Nephron progenitor cell (in vitro differentiated cells): Measurements from ENCODE around the gene CREB3L2.

ENCODE experiments used
- DNase-seq: peaks from one replicate; pipeline ENCODE4 v3.0.0; 2021
- H3K27ac Mint-ChIP-seq: 2 replicates; pipeline ENCODE4 v1.8.0; 2021; ENCODE audit warnings: mild to moderate bottlenecking, moderate library complexity, mixed read lengths
- H3K27me3 Mint-ChIP-seq: 2 replicates; pipeline ENCODE4 v1.8.0; 2021; ENCODE audit warnings: mild to moderate bottlenecking, low read depth, mixed read lengths; ENCODE audit not compliant: poor library complexity
- H3K36me3 Mint-ChIP-seq: 2 replicates; pipeline ENCODE4 v1.8.0; 2021; ENCODE audit warnings: low read depth, mixed read lengths
- H3K4me1 Mint-ChIP-seq: 2 replicates; pipeline ENCODE4 v1.8.0; 2021; ENCODE audit warnings: mixed read lengths
- H3K4me3 Mint-ChIP-seq: 2 replicates; pipeline ENCODE4 v1.8.0; 2021; ENCODE audit warnings: mild to moderate bottlenecking, moderate library complexity, mixed read lengths
- H3K9me3 Mint-ChIP-seq: 2 replicates; pipeline ENCODE4 v1.8.0; 2021; ENCODE audit warnings: mild to moderate bottlenecking, moderate library complexity, mixed read lengths
- TF ChIP-seq, protein P1 (sequence below): fragments of 200-600 bp; sonication (generic); IDR thresholded peaks from 2 replicates; pipeline ENCODE4 v1.5.0; 2021; ENCODE audit warnings: antibody characterized with exemption

The CREB3L2 gene

DNA sequence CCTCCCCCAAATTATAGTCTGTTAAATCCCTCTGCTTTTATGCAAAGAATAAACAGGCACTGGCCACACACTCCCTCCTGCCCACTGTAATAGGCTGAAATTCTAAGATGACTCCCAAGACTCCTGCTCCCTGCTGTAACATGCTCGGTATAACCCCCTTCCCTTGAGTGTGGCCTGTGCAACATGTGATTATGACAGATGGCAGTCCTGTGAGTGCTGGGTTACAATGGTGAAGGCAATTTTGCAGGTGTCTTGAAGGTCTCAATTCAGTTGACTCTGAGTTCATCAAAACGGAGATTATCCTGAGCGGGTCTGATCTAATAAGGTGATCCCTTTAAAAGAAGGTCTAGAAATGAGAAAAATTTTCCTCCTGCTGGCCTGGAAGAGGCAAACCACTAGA, 55.9 kb downstream of the CREB3L2 start:
- no peaks in the 10 kb centered on the region for H3K9me3 Mint-ChIP-seq
- peaks cover 20% of the 10 kb centered on the region for H3K36me3 Mint-ChIP-seq
- peaks cover 2% of the 10 kb centered on the region for H3K27me3 Mint-ChIP-seq
- no peak for DNase-seq
- H3K4me3 Mint-ChIP-seq = no peak overlapping the region
- TF ChIP-seq, protein P1, sequence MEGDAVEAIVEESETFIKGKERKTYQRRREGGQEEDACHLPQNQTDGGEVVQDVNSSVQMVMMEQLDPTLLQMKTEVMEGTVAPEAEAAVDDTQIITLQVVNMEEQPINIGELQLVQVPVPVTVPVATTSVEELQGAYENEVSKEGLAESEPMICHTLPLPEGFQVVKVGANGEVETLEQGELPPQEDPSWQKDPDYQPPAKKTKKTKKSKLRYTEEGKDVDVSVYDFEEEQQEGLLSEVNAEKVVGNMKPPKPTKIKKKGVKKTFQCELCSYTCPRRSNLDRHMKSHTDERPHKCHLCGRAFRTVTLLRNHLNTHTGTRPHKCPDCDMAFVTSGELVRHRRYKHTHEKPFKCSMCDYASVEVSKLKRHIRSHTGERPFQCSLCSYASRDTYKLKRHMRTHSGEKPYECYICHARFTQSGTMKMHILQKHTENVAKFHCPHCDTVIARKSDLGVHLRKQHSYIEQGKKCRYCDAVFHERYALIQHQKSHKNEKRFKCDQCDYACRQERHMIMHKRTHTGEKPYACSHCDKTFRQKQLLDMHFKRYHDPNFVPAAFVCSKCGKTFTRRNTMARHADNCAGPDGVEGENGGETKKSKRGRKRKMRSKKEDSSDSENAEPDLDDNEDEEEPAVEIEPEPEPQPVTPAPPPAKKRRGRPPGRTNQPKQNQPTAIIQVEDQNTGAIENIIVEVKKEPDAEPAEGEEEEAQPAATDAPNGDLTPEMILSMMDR = no peak
- peaks cover 30% of the 10 kb centered on the region for H3K4me1 Mint-ChIP-seq
- peak overlapping the region; percentile 18 for H3K27ac Mint-ChIP-seq

- Mint-ChIP-seq H3K4me3 (no peak overlapping the region), H3K4me1 (peaks cover 26% of the 10 kb centered on the region), H3K36me3 (peaks cover 24% of the 10 kb centered on the region), H3K9me3 (no peaks in the 10 kb centered on the region), H3K27me3 (peaks cover 4% of the 10 kb centered on the region), H3K27ac (no peak overlapping the region)
- DNase-seq = no peak
- TF ChIP-seq, protein P1 = no peak
Measured at GRCh38 chr7:137944168-137944567, 57.7 kb downstream of the CREB3L2 start.

DNA sequence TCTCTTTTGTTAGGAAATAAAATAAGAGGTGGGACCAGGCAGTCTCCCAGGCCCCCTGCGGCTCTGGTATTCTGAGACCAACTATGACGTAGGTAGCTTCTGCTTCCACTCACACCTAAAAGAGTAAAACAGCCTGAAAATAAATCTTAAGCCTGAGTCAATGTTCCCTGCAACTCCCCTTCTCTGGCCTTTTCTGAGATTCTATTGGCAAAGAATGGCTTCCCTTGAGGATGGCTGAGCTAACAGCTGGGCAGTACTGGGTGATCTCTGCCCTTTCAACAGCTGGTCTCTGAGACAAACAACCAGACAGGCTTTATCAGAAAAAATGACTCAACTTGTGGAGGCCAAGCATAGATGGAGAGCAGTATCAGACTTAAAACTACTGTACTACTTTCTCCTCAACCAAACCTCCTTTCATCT, 58.7 kb downstream of the CREB3L2 start:
- no peaks in the 10 kb centered on the region for H3K9me3 Mint-ChIP-seq
- DNase-seq = no peak

DNA sequence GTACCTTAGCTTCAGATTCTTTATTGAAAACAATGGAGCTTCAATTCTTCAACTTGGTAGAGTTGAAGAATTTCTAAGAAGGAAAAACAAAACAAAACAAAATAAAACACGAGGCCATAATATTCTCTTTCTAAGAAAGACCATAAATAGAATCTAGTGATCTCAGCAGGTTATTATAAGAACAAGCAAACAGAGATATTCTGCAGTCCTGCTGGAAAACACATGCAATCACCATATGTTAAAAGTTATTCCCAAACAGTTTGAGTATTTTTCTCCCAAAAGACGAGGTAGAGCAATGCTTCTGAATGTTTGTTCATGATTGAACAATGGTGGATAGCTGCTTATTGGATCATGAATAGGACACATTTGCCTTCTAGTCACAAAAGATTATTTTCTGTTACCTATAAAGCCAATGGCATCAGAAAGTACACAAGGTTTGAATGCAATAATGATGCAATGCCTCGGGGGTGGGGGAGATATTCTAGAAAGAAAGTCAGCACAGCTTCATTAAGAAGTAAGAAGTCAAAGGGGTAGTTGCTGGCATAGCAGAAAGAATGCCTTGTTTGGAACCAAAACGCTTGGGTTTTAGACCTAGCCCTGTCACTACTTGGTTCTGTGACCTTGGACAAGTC, 59.3 kb downstream of the CREB3L2 start:
- Mint-ChIP-seq H3K4me1 (peaks cover 26% of the 10 kb centered on the region), H3K9me3 (no peaks in the 10 kb centered on the region), H3K27ac (no peak overlapping the region)

More for the DNA sequence above, 58.7 kb downstream of the CREB3L2 start:
- H3K36me3 Mint-ChIP-seq = peaks cover 29% of the 10 kb centered on the region
- TF ChIP-seq, protein P1 = no peak
- peaks cover 26% of the 10 kb centered on the region for H3K4me1 Mint-ChIP-seq
- peaks cover 4% of the 10 kb centered on the region for H3K27me3 Mint-ChIP-seq
- H3K27ac Mint-ChIP-seq = peak overlapping the region; percentile 66
- no peak overlapping the region for H3K4me3 Mint-ChIP-seq

DNA sequence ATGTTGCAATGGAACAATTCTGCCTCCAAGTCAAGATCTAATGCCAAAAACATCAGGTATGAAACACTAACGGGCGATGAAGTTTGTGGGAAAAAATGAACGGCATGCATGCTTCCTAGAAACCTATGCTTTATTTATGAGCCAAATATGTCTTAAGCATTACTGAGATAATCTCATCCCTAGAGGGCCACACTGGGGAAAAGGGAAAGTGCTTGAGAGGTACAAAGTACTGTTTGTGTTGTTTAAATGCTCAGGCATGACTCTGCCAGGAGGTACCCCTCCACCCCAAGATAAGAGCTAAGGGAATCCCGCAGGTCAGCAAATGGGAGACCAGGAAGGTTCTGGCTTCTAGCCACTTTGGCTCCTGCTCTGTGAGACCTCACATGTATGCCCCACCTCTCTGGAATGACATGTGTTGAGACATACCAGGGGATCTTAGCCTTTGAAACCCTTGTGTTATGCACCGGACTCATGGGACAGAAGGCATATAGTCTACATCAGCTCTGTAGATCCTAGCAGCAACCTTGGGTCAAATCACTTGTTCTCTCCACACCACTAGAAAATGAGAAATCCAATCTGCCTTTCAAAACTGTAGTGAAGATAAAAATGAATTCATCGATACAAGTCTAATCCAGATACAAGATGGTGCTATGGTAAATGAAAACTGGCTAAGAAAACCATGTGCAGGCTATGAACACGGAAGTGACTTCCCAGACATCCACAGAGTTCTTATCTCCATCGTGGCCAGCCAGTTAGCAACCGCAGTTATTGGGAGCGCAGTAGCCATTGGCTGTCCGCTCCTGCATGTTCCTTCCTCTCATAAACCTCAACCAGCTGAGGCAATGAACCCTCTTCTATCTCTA, 61.0 kb downstream of the CREB3L2 start:
- DNase-seq = no peak
- H3K4me1 Mint-ChIP-seq = peaks cover 38% of the 10 kb centered on the region
- H3K27ac Mint-ChIP-seq = peak overlapping the region; percentile 36

More for the DNA sequence above, 59.3 kb downstream of the CREB3L2 start:
- Mint-ChIP-seq H3K36me3 (peaks cover 29% of the 10 kb centered on the region), H3K4me3 (no peak overlapping the region), H3K27me3 (peaks cover 4% of the 10 kb centered on the region)
- TF ChIP-seq, protein P1 = no peak
- no peak for DNase-seq

More for the DNA sequence above, 61.0 kb downstream of the CREB3L2 start:
- Mint-ChIP-seq H3K27me3 (peaks cover 4% of the 10 kb centered on the region), H3K4me3 (no peak overlapping the region), H3K36me3 (peaks cover 29% of the 10 kb centered on the region), H3K9me3 (no peaks in the 10 kb centered on the region)
- TF ChIP-seq, protein P1 = no peak
